DOHH2 (cell line): ENCODE measurements around the gene TWIST2.

ENCODE experiments used
- EZH2phosphoT487 ChIP-seq: fragments of 200-600 bp; sonication (generic); IDR thresholded peaks from 2 replicates; pipeline ENCODE4 v1.6.1; 2017; ENCODE audit warnings: borderline replicate concordance, mild to moderate bottlenecking, antibody characterized with exemption, low read length, moderate library complexity, mixed read lengths
- TF ChIP-seq, protein P1 (sequence below): fragments of 200-600 bp; sonication (generic); IDR thresholded peaks from one replicate; pipeline ENCODE4 v1.5.1; 2014; ENCODE audit warnings: antibody characterized with exemption, mild to moderate bottlenecking, low read depth, low read length; ENCODE audit not compliant: poor library complexity, severe bottlenecking

DNA sequence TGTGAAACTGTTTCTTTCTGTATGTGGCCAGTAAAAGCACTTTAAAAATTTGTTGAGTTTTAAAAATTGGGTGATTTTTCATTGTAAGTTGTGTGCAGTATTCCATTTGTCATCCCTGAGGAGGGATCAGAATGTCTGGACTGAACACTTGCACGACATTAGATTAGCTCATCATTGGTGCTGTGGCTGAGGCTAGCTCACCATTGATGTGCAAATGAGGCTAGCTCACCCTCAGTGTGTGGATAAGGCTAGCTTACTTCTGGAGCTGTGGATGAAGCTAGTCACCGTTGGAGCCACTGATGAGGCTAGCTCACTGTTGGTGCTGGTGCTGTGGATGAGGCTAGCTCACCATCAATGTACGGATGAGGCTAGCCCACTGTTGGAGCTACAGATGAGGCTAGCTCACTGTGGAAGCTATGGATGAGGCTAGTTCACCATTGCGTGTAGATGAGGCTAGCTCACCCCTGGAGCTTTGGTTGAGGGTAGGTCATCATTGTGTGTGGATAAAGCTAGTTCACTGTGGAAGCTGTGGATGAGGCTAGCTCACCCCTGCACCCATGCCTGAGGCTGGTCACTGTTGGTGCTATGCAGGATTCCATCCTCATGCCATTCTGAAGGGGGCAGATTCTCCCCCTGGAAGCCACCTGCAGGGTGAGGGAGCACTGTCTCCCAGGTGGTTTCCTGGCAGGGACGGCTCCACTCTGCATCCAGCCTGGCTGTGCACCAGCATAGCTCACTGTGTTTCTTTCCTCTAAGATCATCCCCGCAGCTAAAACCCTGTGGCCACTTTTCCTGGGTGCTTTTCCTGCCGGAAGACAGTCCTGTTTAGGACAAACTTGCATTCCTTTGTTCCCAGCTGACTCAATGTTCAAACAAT lies 101.1 kb downstream of the TWIST2 start:
- TF ChIP-seq, protein P1, sequence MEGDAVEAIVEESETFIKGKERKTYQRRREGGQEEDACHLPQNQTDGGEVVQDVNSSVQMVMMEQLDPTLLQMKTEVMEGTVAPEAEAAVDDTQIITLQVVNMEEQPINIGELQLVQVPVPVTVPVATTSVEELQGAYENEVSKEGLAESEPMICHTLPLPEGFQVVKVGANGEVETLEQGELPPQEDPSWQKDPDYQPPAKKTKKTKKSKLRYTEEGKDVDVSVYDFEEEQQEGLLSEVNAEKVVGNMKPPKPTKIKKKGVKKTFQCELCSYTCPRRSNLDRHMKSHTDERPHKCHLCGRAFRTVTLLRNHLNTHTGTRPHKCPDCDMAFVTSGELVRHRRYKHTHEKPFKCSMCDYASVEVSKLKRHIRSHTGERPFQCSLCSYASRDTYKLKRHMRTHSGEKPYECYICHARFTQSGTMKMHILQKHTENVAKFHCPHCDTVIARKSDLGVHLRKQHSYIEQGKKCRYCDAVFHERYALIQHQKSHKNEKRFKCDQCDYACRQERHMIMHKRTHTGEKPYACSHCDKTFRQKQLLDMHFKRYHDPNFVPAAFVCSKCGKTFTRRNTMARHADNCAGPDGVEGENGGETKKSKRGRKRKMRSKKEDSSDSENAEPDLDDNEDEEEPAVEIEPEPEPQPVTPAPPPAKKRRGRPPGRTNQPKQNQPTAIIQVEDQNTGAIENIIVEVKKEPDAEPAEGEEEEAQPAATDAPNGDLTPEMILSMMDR, result no peak
- TF ChIP-seq EZH2phosphoT487, result no peak
